Lung (tissue), 12 donors: ENCODE data around the gene ADM. TPM values are rescaled to one million over a fixed set of nuclear protein-coding genes. Genes with fewer than 3 reads are reported as not detected.

Experiments
- ATAC-seq: fragments of 200-7000 bp; cut with Tn5 transposase; one replicate; pipeline ENCODE4 v1.9.1; 2020; ENCODE audit warnings: moderate number of reproducible peaks; ENCODE audit not compliant: insufficient read depth, low FRiP score
- DNase-seq, 3 donors: peaks; one replicate each; pipeline ENCODE4 v3.0.0-alpha.2; 2013 to 2017
- H3K27ac ChIP-seq, 2 donors: one replicate each; pipeline ENCODE4 v1.5.1; 2013; ENCODE audit warnings: mild to moderate bottlenecking in 2 of 2, moderate library complexity in 2 of 2, control low read depth in 1 of 2, inconsistent platforms in 1 of 2, low read depth in 1 of 2, low read length in 1 of 2
- H3K27me3 ChIP-seq, 3 donors: one replicate each; pipeline ENCODE4 v1.5.1; 2013; ENCODE audit warnings: low read length in 2 of 3; ENCODE audit not compliant: control insufficient read depth in 3 of 3, insufficient read depth in 3 of 3
- H3K36me3 ChIP-seq, 4 donors: one replicate each; pipeline ENCODE4 v1.5.1; 2013; ENCODE audit warnings: low read length in 4 of 4, mild to moderate bottlenecking in 1 of 4, moderate library complexity in 1 of 4; ENCODE audit not compliant: control insufficient read depth in 4 of 4, insufficient read depth in 4 of 4
- H3K4me1 ChIP-seq, 5 donors: one replicate each; pipeline ENCODE4 v1.5.1; 2013; ENCODE audit warnings: low read length in 5 of 5, mild to moderate bottlenecking in 2 of 5, moderate library complexity in 1 of 5; ENCODE audit not compliant: control insufficient read depth in 5 of 5, insufficient read depth in 5 of 5
- H3K4me3 ChIP-seq: one replicate; pipeline ENCODE4 v1.5.1; 2013; ENCODE audit warnings: mild to moderate bottlenecking, control low read depth, moderate library complexity
- H3K9ac ChIP-seq, 2 donors: one replicate each; pipeline ENCODE4 v1.5.1; 2013; ENCODE audit warnings: low read length in 2 of 2, control low read depth in 1 of 2; ENCODE audit not compliant: insufficient read depth in 1 of 2
- H3K9me3 ChIP-seq, 4 donors: one replicate each; pipeline ENCODE4 v1.5.1; 2013; ENCODE audit warnings: low read length in 3 of 4, mild to moderate bottlenecking in 1 of 4, moderate library complexity in 1 of 4; ENCODE audit not compliant: control insufficient read depth in 4 of 4, insufficient read depth in 3 of 4
- WGBS, 2 donors: extraction: QIAGEN DNeasy Blood & Tissue Kit; methylation state at CpG; one replicate each; pipeline ENCODE4 v1.1.7; 2013; 5-methylcytosine and 5-hydroxymethylcytosine counted together
- polyA plus RNA-seq, 2 donors: library from polyadenylated mRNA; stranded (reverse); fragments of 200-250 nt; gene quantifications; one replicate each; pipeline ENCODE4 v1.2.1, GENCODE V29; 2013
- total RNA-seq, 2 donors: library from RNA; depleted of rRNA in 1 of 2; stranded (reverse); fragments of >200 nt in 1 of 2; gene quantifications; one replicate each; pipeline ENCODE4 v1.2.1, GENCODE V29; 2014 to 2021
- TF ChIP-seq, protein P1 (sequence below): IDR thresholded peaks from 2 replicates; pipeline ENCODE4 v1.5.1; 2012; ENCODE audit warnings: mild to moderate bottlenecking; ENCODE audit errors: control extremely low read depth, extremely low read depth
- donor health status: control.
- donor health status: control.
- donor health status: Bipolar disorder and iron deficiency.
- donor health status: healthy.
- donor health status: DM: yes; HTN: yes; CAD: no.

Gene ADM
- total and polyA plus RNA-seq, 4 donors = 16.2 to 349 (median 44.7) TPM

DNA sequence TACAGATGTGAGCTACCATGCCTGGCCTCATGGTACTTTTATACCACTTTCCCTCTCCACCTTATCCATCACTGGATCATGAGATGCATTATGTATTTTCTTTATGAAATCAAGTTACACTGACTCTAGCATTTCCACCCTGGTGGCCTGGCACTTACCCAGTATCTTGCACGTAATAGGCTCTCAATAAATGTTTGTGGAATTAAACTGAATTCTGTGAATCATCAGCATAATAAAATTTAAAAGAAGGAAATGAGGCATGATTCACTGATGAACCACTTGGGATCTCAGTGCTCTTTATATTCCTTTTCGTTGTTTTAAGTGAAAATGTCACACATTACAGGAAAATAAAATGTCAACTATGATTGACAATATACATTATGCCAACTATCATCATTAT, 25.1 kb downstream of the ADM start:
- Histone ChIP-seq H3K27ac (no peak overlapping the region), H3K4me1 (peaks cover 0 to 19% (median 8%) of the 10 kb centered on the region in 5 donors), H3K36me3 (no peaks in the 10 kb centered on the region), H3K9me3 (no peaks in the 10 kb centered on the region), H3K27me3 (no peaks in the 10 kb centered on the region), H3K9ac (no peak overlapping the region), H3K4me3 (no peak overlapping the region)
- TF ChIP-seq, protein P1, sequence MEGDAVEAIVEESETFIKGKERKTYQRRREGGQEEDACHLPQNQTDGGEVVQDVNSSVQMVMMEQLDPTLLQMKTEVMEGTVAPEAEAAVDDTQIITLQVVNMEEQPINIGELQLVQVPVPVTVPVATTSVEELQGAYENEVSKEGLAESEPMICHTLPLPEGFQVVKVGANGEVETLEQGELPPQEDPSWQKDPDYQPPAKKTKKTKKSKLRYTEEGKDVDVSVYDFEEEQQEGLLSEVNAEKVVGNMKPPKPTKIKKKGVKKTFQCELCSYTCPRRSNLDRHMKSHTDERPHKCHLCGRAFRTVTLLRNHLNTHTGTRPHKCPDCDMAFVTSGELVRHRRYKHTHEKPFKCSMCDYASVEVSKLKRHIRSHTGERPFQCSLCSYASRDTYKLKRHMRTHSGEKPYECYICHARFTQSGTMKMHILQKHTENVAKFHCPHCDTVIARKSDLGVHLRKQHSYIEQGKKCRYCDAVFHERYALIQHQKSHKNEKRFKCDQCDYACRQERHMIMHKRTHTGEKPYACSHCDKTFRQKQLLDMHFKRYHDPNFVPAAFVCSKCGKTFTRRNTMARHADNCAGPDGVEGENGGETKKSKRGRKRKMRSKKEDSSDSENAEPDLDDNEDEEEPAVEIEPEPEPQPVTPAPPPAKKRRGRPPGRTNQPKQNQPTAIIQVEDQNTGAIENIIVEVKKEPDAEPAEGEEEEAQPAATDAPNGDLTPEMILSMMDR = no peak
- no peak for ATAC-seq
- DNase-seq = no peak
- WGBS, 2 donors = 81 to 88% methylated on average over 2 of the region's 2 CpGs

DNA sequence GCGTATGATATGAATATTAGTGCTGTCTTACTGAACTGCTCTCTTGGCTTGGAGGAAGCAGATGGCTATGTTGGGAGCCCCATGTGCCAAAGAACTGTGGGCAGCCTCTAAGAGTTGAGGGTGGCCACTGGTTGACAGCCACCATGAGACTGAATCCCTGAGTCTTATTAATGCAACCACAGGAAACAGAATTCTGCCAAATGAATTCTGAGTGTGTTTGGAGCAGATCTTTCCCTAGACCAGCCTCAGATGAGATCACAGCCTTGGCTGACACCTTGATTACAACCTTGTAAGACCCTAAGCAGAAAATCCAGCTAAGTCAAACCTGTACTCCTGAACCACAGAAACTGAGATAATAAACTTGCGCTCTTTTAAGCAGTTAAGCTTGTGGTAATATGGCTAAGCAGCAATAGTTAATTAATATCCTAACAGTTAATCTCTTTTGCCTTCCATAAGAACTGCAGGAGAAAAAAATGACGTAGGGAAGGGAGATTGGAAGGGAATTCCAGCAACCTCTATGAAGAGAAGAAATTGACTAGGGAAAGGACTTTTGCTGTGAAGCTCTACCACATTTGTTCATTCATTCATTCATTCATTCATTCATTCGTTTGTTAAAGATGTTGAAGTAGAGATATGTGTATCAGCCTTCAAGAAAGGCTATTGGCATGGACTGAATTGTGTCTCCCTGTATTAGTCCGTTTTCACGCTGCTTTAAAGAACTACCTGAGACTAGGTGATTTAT, 26.8 kb downstream of the ADM start:
- H3K4me3 ChIP-seq = no peak overlapping the region
- H3K36me3 ChIP-seq = no peaks in the 10 kb centered on the region
- H3K4me1 ChIP-seq = peaks cover 0 to 15% (median 4%) of the 10 kb centered on the region in 5 donors
- no peak for DNase-seq
- H3K9me3 ChIP-seq = no peaks in the 10 kb centered on the region
- no peak overlapping the region for H3K9ac ChIP-seq
- ATAC-seq = no peak
- 92 to 97% methylated on average over 6 of the region's 6 CpGs for WGBS, 2 donors
- TF ChIP-seq, protein P1 = no peak
- H3K27ac ChIP-seq = no peak overlapping the region
- H3K27me3 ChIP-seq = no peaks in the 10 kb centered on the region

DNA sequence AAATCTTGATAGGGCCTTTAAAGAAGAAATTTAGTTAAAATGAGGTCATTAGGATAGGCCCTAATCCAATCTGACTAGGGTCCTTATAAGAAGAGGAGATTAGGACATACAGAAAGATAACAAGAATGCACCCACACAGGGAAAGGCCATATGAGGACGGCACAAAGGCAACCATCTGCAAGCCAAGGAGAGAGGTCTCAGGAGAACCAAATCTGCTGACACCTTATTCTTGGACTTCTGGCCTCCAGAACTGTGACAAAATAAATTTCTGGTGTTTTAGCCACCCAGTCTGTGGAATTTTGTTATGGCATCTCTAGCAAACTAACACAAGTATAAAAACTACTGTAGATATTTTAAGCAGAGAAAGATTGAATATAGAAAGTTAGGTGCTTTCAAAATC, 28.6 kb downstream of the ADM start:
- TF ChIP-seq, protein P1 = no peak
- peaks cover 0 to 5% (median 3%) of the 10 kb centered on the region in 5 donors for H3K4me1 ChIP-seq
- no peak overlapping the region for H3K9ac ChIP-seq
- 77 to 83% methylated on average over 1 of the region's 1 CpG for WGBS, 2 donors
- no peak overlapping the region for H3K4me3 ChIP-seq
- no peaks in the 10 kb centered on the region for H3K27me3 ChIP-seq
- DNase-seq = no peak
- no peaks in the 10 kb centered on the region for H3K36me3 ChIP-seq
- H3K9me3 ChIP-seq = no peaks in the 10 kb centered on the region
- no peak for ATAC-seq
- no peak overlapping the region for H3K27ac ChIP-seq

DNA sequence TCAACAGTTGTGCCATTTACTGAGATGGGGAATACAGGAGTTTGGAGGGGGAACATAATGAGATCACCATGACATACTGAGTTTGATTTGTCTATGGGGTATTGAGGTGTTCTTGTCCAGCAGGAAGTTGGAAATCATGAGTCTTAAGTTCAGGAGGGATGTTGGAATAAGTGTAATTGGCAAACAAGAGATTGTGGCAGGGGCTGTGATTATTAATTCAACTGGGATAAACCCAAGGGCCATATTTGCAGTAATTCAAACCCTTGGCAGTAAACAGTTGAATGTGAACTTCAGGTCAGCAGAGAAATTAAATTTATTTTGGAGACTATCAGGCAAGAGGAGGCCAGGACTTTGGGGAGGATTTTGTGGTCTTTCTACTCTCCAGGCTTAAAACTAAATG, 33.4 kb downstream of the ADM start:
- H3K9me3 ChIP-seq = no peaks in the 10 kb centered on the region
- no peaks in the 10 kb centered on the region for H3K4me1 ChIP-seq
- H3K36me3 ChIP-seq = no peaks in the 10 kb centered on the region
- TF ChIP-seq, protein P1 = no peak
- H3K4me3 ChIP-seq = no peak overlapping the region
- ATAC-seq (no peak), DNase-seq (no peak)
- H3K27me3 ChIP-seq = no peaks in the 10 kb centered on the region
- H3K9ac ChIP-seq = no peak overlapping the region
- no peak overlapping the region for H3K27ac ChIP-seq
